B cell (primary cell): ENCODE results near the gene SRD5A3. TPM values are rescaled to one million over a fixed set of nuclear protein-coding genes. Genes with fewer than 3 reads are reported as not detected.

Experiments
- ATAC-seq: fragments of 200-7000 bp; cut with Tn5 transposase; one replicate; pipeline ENCODE4 v1.10.0; 2021; ENCODE audit warnings: low read depth, mild to moderate bottlenecking, moderate number of reproducible peaks, moderate library complexity
- CTCF ChIA-PET: fragments of 350-600 bp; sonication (Branson Sonifier 250); formaldehyde crosslinking; loops from one replicate; lab custom pipeline; 2021; ENCODE audit warnings: antibody characterized with exemption, inconsistent platforms; lab: Charles Lee
- POLR2A ChIA-PET: fragments of 350-600 bp; sonication (Branson Sonifier 250); formaldehyde crosslinking; loops from one replicate; lab custom pipeline; 2021; ENCODE audit warnings: antibody characterized with exemption; lab: Charles Lee
- DNase-seq: peaks from one replicate; pipeline ENCODE4 v3.0.0; 2013
- H2AFZ ChIP-seq: 2 replicates; pipeline ENCODE4 v1.6.1; 2012; ENCODE audit warnings: mild to moderate bottlenecking, low read depth, low read length; ENCODE audit not compliant: insufficient read depth, poor library complexity, severe bottlenecking
- H3K27ac ChIP-seq, 2 donors: 1 replicate in 1 of 2; 2 replicates in 1 of 2; pipeline ENCODE4 v1.5.1; 2012 to 2013; ENCODE audit warnings: low read length in 2 of 2, mild to moderate bottlenecking in 2 of 2, moderate library complexity in 1 of 2
- H3K27me3 ChIP-seq, 4 experiments: fragments of 200-600 bp in 1 of 4; sonication (generic) in 1 of 4; replicated peaks in 1 of 4; 1 replicate in 2 of 4; 2 replicates in 2 of 4; pipeline versions ENCODE4 v1.6.1 to v1.7.0; 2013 to 2016; ENCODE audit warnings: low read length in 3 of 4, mild to moderate bottlenecking in 2 of 4, mixed read lengths in 1 of 4, moderate library complexity in 1 of 4; ENCODE audit not compliant: insufficient read depth in 4 of 4, control insufficient read depth in 3 of 4; ENCODE audit errors: control extremely low read depth in 1 of 4
- H3K36me3 ChIP-seq, 2 experiments: replicated peaks in 1 of 2; 1 replicate in 1 of 2; 2 replicates in 1 of 2; pipeline versions ENCODE4 v1.6.1 to v1.7.1; 2013; ENCODE audit warnings: low read length in 1 of 2; ENCODE audit not compliant: insufficient read depth in 2 of 2, control insufficient read depth in 1 of 2; ENCODE audit errors: control extremely low read depth in 1 of 2, extremely low read depth in 1 of 2
- H3K4me1 ChIP-seq, 2 donors: fragments of 200-600 bp in 1 of 2; sonication (generic) in 1 of 2; 1 replicate in 1 of 2; 2 replicates in 1 of 2; pipeline versions ENCODE4 v1.5.1 to v1.6.1; 2013 to 2017; ENCODE audit warnings: low read length in 2 of 2; ENCODE audit not compliant: control insufficient read depth in 2 of 2, insufficient read depth in 2 of 2
- H3K4me2 ChIP-seq: replicated peaks from 2 replicates; pipeline ENCODE3; 2012; ENCODE audit warnings: mild to moderate bottlenecking, low read depth, low read length; ENCODE audit not compliant: poor library complexity, severe bottlenecking
- H3K4me3 ChIP-seq, 5 experiments: fragments of 200-600 bp in 1 of 5; sonication (generic) in 1 of 5; 1 replicate in 3 of 5; 2 replicates in 2 of 5; pipeline versions ENCODE4 v1.5.1 to v1.7.0; 2011 to 2016; ENCODE audit warnings: low read length in 4 of 5, mild to moderate bottlenecking in 4 of 5, low read depth in 2 of 5, control low read depth in 1 of 5, moderate library complexity in 1 of 5; ENCODE audit not compliant: insufficient read depth in 1 of 5; ENCODE audit errors: control extremely low read depth in 1 of 5, extremely low read depth in 1 of 5
- H3K79me2 ChIP-seq: fragments of 200-600 bp; sonication (generic); one replicate; pipeline ENCODE4 v1.6.0; 2016; ENCODE audit warnings: low read length; ENCODE audit not compliant: control insufficient read depth, insufficient read depth
- H3K9ac ChIP-seq: fragments of 200-600 bp; sonication (generic); 2 replicates; pipeline ENCODE4 v1.6.1; 2017; ENCODE audit warnings: mild to moderate bottlenecking, low read length, moderate library complexity
- H3K9me3 ChIP-seq, 3 donors: one replicate each; pipeline versions ENCODE4 v1.6.1 to v1.7.1; 2013; ENCODE audit warnings: low read length in 2 of 3; ENCODE audit not compliant: control insufficient read depth in 2 of 3, insufficient read depth in 1 of 3; ENCODE audit errors: control extremely low read depth in 1 of 3
- H4K20me1 ChIP-seq: 2 replicates; pipeline ENCODE4 v1.6.0; 2012; ENCODE audit warnings: mild to moderate bottlenecking, low read length; ENCODE audit not compliant: insufficient read depth, control insufficient read depth, poor library complexity, severe bottlenecking
- H3K27ac Mint-ChIP-seq: one replicate; pipeline ENCODE4 v1.8.0; 2021; ENCODE audit warnings: mixed read lengths
- H3K27me3 Mint-ChIP-seq: one replicate; pipeline ENCODE4 v1.8.0; 2021; ENCODE audit warnings: mixed read lengths
- H3K4me1 Mint-ChIP-seq: one replicate; pipeline ENCODE4 v1.8.0; 2021; ENCODE audit warnings: mixed read lengths
- H3K4me3 Mint-ChIP-seq: one replicate; pipeline ENCODE4 v1.8.0; 2021; ENCODE audit warnings: mixed read lengths
- H3K9me3 Mint-ChIP-seq: one replicate; pipeline ENCODE4 v1.8.0; 2022; ENCODE audit warnings: mixed read lengths; ENCODE audit not compliant: insufficient read depth
- EZH2 ChIP-seq: IDR thresholded peaks from 2 replicates; pipeline ENCODE4 v1.6.1; 2012; ENCODE audit warnings: borderline replicate concordance, low read depth, mild to moderate bottlenecking, moderate library complexity, low read length; ENCODE audit not compliant: insufficient read depth, poor library complexity, severe bottlenecking
- WGBS: methylation state at CpG from one replicate; pipeline ENCODE4 v1.1.5; 2013; ENCODE audit warnings: missing lambda C conversion rate; ENCODE audit not compliant: insufficient coverage; 5-methylcytosine and 5-hydroxymethylcytosine counted together
- intact Hi-C: fragments of 100-400 bp; cut with micrococcal nuclease; formaldehyde crosslinking; loops from one replicate; pipeline ENCODE4 v1.10.0; 2022
- polyA plus RNA-seq: library from polyadenylated mRNA; depleted of rRNA; stranded (reverse); fragments of >200 nt; gene quantifications from 2 replicates; pipeline ENCODE4 v1.2.3, GENCODE V29; 2012
- total RNA-seq, 2 donors: library from RNA; stranded (reverse); fragments of 120-200 nt in 1 of 2; gene quantifications; 1 replicate in 1 of 2; 2 replicates in 1 of 2; pipeline versions ENCODE4 v1.2.3 to v1.2.4, GENCODE V29; 2013 to 2022
- TF ChIP-seq, protein P1 (sequence below): fragments of 200-600 bp; IDR thresholded peaks from one replicate; pipeline ENCODE4 v1.8.0; 2022; ENCODE audit warnings: antibody characterized with exemption, mild to moderate bottlenecking

Gene SRD5A3
- total and polyA plus RNA-seq, 2 donors (not counting 1 experiment from before 2014, with no cell fraction given) = 0.88 to 3.6 TPM

DNA sequence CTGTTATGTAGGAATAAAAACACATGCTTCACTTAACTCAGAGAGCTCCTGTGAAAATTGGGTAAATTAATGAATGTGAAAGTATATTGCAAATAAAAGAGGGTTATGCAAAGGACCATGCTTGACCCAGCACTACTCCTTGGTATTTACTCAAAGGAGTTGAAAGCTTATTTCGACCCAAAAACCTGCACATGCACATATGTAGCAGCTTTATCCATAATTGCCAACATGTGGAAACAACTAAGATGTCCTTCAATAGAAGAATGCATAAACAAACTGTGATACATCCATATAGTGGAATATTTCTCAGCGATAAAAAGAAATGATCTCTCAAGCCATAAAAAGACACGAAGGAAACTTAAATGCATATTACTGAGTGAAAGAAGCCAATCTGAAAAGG lies 41.7 kb upstream of the SRD5A3 start:
- ChIA-PET CTCF (no interaction called here), POLR2A (no interaction called here)
- H3K4me3 Mint-ChIP-seq = no peak overlapping the region
- H4K20me1 ChIP-seq = no peaks in the 10 kb centered on the region
- H3K27me3 Mint-ChIP-seq = peaks cover 9% of the 10 kb centered on the region
- H3K4me3 ChIP-seq = no peak overlapping the region
- H3K4me1 ChIP-seq = no peaks in the 10 kb centered on the region
- H3K4me2 ChIP-seq = no peak overlapping the region
- no peak for DNase-seq
- no peaks in the 10 kb centered on the region for H3K9me3 ChIP-seq
- TF ChIP-seq EZH2 = no peak
- TF ChIP-seq, protein P1, sequence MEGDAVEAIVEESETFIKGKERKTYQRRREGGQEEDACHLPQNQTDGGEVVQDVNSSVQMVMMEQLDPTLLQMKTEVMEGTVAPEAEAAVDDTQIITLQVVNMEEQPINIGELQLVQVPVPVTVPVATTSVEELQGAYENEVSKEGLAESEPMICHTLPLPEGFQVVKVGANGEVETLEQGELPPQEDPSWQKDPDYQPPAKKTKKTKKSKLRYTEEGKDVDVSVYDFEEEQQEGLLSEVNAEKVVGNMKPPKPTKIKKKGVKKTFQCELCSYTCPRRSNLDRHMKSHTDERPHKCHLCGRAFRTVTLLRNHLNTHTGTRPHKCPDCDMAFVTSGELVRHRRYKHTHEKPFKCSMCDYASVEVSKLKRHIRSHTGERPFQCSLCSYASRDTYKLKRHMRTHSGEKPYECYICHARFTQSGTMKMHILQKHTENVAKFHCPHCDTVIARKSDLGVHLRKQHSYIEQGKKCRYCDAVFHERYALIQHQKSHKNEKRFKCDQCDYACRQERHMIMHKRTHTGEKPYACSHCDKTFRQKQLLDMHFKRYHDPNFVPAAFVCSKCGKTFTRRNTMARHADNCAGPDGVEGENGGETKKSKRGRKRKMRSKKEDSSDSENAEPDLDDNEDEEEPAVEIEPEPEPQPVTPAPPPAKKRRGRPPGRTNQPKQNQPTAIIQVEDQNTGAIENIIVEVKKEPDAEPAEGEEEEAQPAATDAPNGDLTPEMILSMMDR = no peak
- H2AFZ ChIP-seq = no peak overlapping the region
- no peak for ATAC-seq
- no peak overlapping the region for H3K27ac ChIP-seq
- no peak overlapping the region for H3K9ac ChIP-seq
- no peak overlapping the region for H3K27ac Mint-ChIP-seq
- H3K4me1 Mint-ChIP-seq = no peaks in the 10 kb centered on the region
- H3K9me3 Mint-ChIP-seq = no peaks in the 10 kb centered on the region
- no peaks in the 10 kb centered on the region for H3K79me2 ChIP-seq
- no CpG with 5 or more reads among the region's 3 CpGs for WGBS
- peaks cover 0 to 5% (median 0%) of the 10 kb centered on the region in 4 experiments for H3K27me3 ChIP-seq
- H3K36me3 ChIP-seq = no peaks in the 10 kb centered on the region
- intact Hi-C loops = no loop called here

DNA sequence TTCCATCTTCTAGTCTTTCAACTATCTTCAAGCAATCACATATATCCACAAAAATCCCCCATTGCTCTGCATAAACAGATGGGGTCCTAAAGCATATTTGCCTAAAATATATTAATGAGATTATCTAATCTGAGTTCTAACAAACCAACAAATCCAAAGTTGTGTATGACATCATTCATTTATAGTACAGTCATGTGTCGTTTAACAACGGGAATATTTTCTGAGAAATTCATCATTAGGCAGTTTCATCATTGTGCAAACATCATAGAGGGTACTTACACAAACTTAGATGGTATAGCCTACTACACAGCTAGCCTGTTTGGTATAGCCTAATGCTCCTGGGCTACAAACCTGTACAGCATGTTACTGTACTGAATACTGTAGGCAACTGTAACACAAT lies 38.0 kb upstream of the SRD5A3 start:
- Histone ChIP-seq H3K27ac (no peak overlapping the region), H2AFZ (no peak overlapping the region), H3K27me3 (peaks cover 0 to 5% (median 0%) of the 10 kb centered on the region in 4 experiments), H3K4me1 (no peaks in the 10 kb centered on the region), H4K20me1 (no peaks in the 10 kb centered on the region), H3K79me2 (no peaks in the 10 kb centered on the region), H3K9me3 (no peaks in the 10 kb centered on the region), H3K9ac (no peak overlapping the region), H3K4me2 (no peak overlapping the region), H3K36me3 (no peaks in the 10 kb centered on the region), H3K4me3 (no peak overlapping the region)
- ATAC-seq (no peak), DNase-seq (no peak)
- Mint-ChIP-seq H3K27me3 (peaks cover 3% of the 10 kb centered on the region), H3K27ac (no peak overlapping the region), H3K4me1 (no peaks in the 10 kb centered on the region), H3K4me3 (no peak overlapping the region), H3K9me3 (no peaks in the 10 kb centered on the region)
- ChIA-PET CTCF (no interaction called here), POLR2A (no interaction called here)
- intact Hi-C loops = no loop called here
- no CpG with 5 or more reads among the region's 2 CpGs for WGBS
- TF ChIP-seq, protein P1 = no peak
- TF ChIP-seq EZH2 = no peak
